Colon (tissue), 2 donors: Measurements from ENCODE around the gene DUSP9.

ENCODE experiments used
- FAIRE-seq: peaks from 2 replicates; lab custom pipeline; 2012; peaks lifted over from hg19 to GRCh38; lab: Jason Lieb, UNC
- donor health status: control.
- donor health status: control.

The DUSP9 gene

DNA sequence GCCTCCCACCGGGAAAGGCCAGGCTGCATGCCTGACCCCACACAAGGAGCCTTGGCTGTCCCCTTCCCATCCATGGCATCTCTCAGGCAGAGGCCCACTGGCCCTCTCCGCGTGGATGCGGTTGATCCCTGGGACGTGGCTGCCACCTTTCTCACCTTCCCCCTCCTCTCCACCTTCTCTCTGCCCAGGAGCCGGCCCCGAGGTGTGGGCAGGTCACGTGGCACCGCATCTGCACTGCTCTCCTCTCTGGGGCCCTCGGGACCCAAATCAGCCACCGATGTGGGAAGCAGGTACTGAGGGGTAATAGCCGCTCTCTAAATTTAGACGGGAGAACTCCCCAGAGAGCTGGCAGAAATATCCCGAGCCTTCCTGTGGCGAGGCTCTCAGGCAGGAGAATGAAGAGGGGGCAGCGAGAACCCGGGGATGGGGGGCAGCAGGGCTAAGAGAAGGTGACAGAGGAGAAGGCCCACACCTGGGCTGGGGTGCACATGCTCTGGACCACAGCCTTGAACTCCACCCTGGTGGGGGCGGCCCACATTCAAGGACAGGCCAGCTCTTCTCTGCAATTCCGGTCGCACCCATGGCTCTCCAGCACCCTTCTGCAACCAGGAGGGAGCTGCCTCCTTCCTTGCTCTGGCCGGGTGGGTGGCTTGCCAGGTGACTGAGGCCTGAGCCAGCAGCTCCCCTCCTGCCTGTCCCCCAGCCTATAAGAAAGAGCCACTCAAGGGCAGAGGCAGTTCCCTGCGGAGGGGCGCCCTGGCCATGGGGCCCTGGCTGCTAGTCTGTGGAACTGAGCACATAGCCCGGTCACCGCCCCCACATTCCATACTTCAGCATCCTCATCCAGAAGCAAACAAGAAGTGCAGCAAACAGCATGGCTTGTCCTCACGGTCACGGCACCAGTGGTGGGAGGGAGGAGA is 9.6 kb upstream of the DUSP9 start:
- FAIRE-seq, result no peak

- no peak for FAIRE-seq
Measured at GRCh38 chrX:153638041-153638371, 9.0 kb upstream of the DUSP9 start.

DNA sequence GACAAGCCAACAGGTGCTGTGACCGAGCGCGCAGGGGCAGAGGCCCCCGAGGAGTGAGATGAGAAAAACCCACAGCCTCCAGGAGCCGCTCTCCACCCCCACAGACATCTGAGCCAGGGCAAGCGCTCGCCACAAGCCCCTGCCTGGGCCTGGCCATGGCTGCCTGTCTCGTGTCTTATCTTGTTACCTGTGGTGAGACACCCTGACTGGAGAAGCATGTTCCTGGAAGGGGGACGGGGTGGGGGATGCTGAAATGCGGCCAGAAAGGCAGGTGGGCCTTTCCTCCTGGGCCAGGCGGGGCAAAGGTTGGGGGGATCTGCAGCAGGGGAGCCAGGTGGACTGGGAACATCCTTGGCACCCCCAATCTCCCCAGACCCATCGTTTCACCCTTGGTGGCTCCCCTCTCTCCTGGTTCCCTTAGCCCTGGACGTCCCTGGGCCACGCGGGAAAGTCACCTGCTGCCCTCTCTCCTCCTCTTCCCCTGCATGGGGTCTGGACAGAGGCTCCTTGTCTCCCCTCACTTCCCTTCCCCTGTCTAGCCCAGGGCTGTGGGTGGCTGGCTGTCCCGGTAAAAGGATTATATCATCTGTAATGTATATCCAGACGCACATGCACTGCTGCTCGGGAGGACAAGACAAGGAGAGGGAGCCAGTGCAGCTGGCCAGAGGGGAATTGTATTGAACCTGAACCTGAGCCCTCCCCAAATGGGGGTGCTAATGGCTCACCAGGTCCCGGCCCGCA is 8.4 kb upstream of the DUSP9 start:
- FAIRE-seq, result no peak

GRCh38 chrX:153639177-153640044 is 7.6 kb upstream of the DUSP9 start:
- FAIRE-seq, result no peak

DNA sequence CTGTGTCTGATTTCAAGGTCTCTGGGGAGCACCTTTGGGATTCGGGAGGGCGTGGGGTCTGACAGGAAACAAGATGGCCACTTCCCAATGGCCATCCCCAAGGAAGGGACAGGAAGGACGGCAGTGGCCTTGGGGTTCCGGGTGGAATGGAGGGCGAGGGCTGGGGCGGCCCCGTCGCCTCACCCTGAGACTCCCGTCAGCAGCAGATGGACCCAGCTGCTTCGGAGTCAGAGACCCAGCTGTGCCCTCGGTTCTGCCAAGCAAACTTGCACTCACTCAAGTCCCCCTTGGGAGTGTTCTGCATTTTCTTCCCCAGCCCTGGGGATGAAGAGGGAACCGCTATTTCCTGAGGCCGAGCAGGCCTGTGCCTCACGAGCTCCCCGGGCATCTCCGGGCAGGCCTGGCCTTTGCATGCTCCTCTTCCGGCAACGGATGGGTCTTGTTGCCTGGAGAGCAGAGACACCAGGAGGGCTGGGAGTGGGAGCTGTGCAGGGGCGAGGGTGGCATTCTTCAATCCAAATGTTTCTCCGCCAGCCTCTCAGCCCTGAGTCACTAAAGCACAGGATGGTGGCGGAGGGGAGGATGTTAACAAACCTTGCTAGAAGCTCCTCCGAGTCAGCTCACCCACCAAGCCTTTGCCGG is 6.8 kb upstream of the DUSP9 start:
- no peak for FAIRE-seq

DNA sequence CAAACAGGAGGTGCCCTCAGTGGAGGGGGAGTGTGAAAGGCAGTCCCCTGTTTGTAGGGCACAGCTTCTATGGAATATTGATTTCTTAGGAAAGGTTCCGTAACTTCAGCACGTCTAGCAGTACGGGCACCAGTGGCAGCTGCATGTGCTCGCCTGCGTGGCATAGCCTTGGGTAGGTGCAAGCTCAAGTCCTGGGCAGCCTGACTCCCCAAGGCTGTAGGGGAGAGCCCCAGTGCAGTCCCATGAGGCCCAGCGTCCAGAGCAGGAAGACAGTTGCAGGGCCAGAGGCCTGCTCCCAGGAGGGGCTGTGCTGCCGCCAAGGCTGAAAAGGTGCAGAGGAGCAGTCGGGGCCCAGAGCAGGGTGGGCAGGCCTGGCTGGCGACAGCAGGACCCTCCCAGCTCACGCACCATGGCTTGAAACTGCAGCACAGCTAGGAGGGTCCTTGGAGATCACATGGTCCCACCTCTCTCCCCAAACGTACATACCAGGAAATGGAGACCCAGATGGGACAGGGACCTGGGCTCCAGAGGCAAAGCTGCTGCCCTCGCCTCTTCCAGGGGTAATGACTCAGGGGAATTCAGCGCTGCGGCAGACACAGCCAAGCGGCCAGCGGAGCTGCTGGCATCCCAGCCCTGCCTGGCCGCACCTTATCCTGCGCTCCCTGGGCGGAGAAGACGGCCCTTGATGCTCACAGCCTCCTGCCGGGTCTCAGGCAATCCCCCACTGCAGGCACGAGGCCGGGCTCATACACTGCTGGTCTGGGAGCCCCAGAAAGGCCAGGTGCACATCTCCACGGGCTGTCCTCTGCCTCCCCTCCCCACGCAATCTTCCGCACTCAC is 6.0 kb upstream of the DUSP9 start:
- no peak for FAIRE-seq

DNA sequence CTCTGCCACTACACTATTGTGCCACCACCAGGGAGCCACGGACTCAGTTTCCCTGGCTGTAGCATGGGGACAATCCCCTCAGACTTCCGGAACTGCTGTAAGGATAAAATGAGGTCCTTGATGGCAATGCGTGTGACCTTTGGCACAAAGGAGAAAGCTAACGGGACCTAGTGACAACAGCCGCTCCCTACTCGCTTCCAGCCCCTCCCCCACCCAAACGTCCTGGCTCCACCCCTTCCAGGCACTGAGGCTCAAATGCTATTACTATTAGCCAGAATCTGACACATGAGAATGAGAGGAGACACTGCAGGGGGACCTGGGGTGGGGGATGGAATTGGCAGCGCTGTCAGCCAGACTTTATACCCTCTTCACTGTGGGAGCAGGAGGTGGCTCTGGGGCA is 5.4 kb upstream of the DUSP9 start:
- FAIRE-seq, result no peak

GRCh38 chrX:153642051-153642654 is 4.8 kb upstream of the DUSP9 start:
- no peak for FAIRE-seq

- no peak for FAIRE-seq
Measured at GRCh38 chrX:153642655-153643430, 4.2 kb upstream of the DUSP9 start.

- no peak for FAIRE-seq
Measured at GRCh38 chrX:153643431-153644351, 3.3 kb upstream of the DUSP9 start.

- FAIRE-seq, result no peak
Measured at GRCh38 chrX:153644356-153645125, 2.5 kb upstream of the DUSP9 start.

DNA sequence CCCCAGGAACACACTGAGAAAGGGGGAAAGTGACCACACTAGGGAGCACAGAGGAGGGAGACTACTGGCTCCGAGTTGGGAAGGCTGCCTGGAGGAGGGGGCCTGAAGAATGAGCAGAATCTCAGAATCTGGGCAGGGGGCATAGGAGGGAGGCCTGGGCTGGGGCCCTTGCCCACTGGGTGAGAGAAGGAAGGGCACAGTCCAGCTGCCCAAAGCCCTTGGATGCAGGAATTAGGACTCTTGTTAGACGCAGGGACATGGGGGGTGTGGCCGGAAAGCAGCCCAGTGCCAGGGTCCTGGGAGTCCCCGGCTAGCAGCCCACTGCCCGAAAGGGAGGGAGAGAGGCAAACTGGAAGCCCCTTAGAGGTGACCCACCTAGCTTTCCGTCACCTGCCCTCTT is 1.9 kb upstream of the DUSP9 start:
- FAIRE-seq, result no peak

DNA sequence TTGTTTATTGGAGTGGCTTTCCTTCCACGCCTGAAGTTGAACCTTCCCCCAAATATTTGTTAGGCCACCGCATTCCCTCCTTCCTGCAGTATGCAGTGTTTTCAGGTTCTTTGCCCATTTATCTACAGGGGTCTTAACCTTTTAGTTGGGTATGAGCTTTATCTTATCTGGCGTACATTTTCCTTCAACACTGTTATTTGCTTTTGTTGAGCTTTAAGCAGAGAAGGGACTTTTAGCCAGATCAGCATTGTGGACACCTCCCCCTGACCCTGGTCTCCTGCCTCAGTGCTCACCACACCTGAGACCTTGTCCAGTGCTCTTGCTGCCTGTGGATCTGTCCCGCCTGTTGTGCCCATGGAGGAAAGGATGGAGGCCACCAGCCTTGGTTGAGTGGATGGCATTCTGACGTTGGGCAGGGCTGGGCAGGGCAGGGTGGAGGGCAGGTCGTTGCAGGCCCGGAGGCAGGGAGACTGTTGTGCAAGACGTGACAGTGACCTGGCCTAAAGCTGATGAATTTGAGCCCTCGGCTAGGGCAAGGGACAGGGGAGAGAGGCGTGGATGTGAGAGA is 998 bp upstream of the DUSP9 start:
- FAIRE-seq, result no peak

DNA sequence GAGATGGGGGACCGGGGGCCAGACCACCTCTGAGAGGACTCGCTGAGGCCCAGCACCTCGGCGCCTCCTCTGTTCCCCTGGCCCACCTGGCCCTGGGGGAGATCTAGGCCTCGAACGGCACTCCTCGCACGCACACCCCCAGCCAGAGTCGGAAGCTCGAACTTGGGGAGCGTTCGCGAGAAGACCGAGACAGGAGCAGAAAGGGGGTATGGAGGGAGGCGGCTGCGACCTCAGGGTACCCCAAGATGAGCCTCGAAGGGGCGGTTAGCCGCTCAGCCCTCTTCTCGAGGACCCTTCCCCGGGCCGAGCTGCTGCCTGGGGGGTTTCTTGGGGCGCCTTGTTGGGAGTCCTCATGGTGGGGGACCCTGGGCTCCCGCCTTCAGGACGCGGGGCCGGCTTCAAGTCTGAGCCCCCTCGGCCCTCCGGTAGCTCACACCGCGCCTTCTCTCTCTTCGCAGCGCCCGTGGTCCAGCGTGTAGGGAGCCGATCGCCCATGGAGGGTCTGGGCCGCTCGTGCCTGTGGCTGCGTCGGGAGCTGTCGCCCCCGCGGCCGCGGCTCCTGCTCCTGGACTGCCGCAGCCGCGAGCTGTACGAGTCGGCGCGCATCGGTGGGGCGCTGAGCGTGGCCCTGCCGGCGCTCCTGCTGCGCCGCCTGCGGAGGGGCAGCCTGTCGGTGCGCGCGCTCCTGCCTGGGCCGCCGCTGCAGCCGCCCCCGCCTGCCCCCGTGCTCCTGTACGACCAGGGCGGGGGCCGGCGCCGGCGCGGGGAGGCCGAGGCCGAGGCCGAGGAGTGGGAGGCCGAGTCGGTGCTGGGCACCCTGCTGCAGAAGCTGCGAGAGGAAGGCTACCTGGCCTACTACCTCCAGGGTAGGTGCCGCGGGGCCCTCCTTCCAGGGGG is 706 bp downstream of the DUSP9 start:
- FAIRE-seq, result no peak

GRCh38 chrX:153648358-153649177 is 1.6 kb downstream of the DUSP9 start:
- no peak for FAIRE-seq
